Measurements from ENCODE around the gene C6orf136. TPM values are rescaled to one million over a fixed set of nuclear protein-coding genes. Genes with fewer than 3 reads are reported as not detected.
A peak's percentile ranks its signal among the peaks of the same experiment; 100 is the strongest.

C6orf136 gene
- total RNA-seq, 1 experiment from 2014 or later = 25.4 TPM

GRCh38 chr6:30612213-30612612, 34.7 kb upstream of the C6orf136 start:
- H3K36me3 Mint-ChIP-seq (ENCODE audit: insufficient read depth, unreplicated experiment) = peaks cover 91% of the 10 kb centered on the region

DNA sequence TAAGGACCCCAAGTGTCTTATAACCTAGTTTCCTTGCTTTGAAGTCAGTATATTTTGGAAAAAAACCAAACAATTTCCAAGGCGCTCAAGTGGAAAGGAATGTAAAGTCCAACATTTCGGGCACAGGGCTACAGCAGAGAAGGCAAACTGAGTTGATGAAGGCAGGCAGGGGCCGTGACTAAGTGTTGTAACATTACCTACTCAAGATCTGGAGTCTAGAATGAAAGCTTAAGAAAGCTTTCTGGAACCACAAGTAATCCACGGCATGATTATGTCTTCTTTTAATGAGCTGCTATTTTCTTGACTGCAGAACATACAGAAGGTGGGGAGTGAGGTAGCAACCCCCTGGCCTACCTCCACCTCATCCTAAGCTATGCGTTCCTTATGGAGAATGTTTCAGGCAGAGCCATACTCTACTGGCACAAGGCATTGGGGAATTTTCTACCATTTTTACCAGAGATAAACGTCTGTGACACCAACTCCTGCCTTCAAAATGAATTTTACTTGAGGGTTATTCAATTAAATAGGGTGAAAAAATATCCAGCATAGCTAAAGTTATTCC, 34.2 kb upstream of the C6orf136 start:
- no peak overlapping the region for H3K4me3 Mint-ChIP-seq (ENCODE audit: unreplicated experiment)
- H3K4me1 Mint-ChIP-seq (ENCODE audit: low read depth, unreplicated experiment) = peaks cover 22% of the 10 kb centered on the region
- TF ChIP-seq CTCF (IDR thresholded peaks at IDR 0.05; ENCODE audit: insufficient read depth in 1 of 2, low read depth in 1 of 2, low read length in 1 of 2, severe bottlenecking in 1 of 2, unreplicated experiment in 1 of 2) = no peak
- no peaks in the 10 kb centered on the region for H3K9me3 Mint-ChIP-seq (ENCODE audit: unreplicated experiment)
- POLR2A ChIA-PET = interaction anchor here (1.0 to 1.3 kb wide), 4 partner anchors 12 to 104 kb away, joined by 4 read pairs; partner anchors contain the start of gene MDC1
- DNase-seq = no peak
- Histone ChIP-seq H3K4me1 (no peaks in the 10 kb centered on the region), H3K9me3 (no peaks in the 10 kb centered on the region), H3K27me3 (replicated peaks; ENCODE audit: control insufficient read depth, insufficient read depth, low read length) (no peaks in the 10 kb centered on the region), H3K4me3 (ENCODE audit: low read depth, low read length) (no peak overlapping the region), H3K36me3 (ENCODE audit: control insufficient read depth, insufficient read depth, low read length) (peaks cover 3% of the 10 kb centered on the region)
- CTCF ChIA-PET = interaction anchor here (0.8 kb wide), 1 partner anchor 131 kb away, joined by 3 read pairs; no protein-coding TSS in a partner anchor
- intact Hi-C loops (cut with micrococcal nuclease; ENCODE audit: unreplicated experiment) = no loop called here
- no peak overlapping the region for H3K27ac Mint-ChIP-seq (ENCODE audit: unreplicated experiment)
- no TSS peak for BruUV-seq (replicated peaks)
- H3K27me3 Mint-ChIP-seq (ENCODE audit: insufficient read depth, unreplicated experiment) = peaks cover 6% of the 10 kb centered on the region
- H3K36me3 Mint-ChIP-seq (ENCODE audit: insufficient read depth, unreplicated experiment) = peaks cover 91% of the 10 kb centered on the region

More at GRCh38 chr6:30612213-30612612, 34.7 kb upstream of the C6orf136 start:
- Histone ChIP-seq H3K9me3 (no peaks in the 10 kb centered on the region), H3K27me3 (replicated peaks; ENCODE audit: control insufficient read depth, insufficient read depth, low read length) (no peaks in the 10 kb centered on the region), H3K4me1 (no peaks in the 10 kb centered on the region), H3K36me3 (ENCODE audit: control insufficient read depth, insufficient read depth, low read length) (peaks cover 5% of the 10 kb centered on the region), H3K4me3 (ENCODE audit: low read depth, low read length) (no peak overlapping the region)
- BruUV-seq (replicated peaks) = no TSS peak
- no peak overlapping the region for H3K4me3 Mint-ChIP-seq (ENCODE audit: unreplicated experiment)
- TF ChIP-seq CTCF (IDR thresholded peaks at IDR 0.05; ENCODE audit: insufficient read depth in 1 of 2, low read depth in 1 of 2, low read length in 1 of 2, severe bottlenecking in 1 of 2, unreplicated experiment in 1 of 2) = peak in 1 of 2 experiments; percentile 26
- no peak for DNase-seq
- ChIA-PET CTCF (interaction anchor here (0.8 kb wide), 1 partner anchor 130 kb away, joined by 3 read pairs; no protein-coding TSS in a partner anchor), POLR2A (interaction anchor here (1.0 to 1.3 kb wide), 3 partner anchors 12 to 105 kb away, joined by 4 read pairs; partner anchors contain the start of gene MDC1)
- peaks cover 20% of the 10 kb centered on the region for H3K4me1 Mint-ChIP-seq (ENCODE audit: low read depth, unreplicated experiment)
- peaks cover 3% of the 10 kb centered on the region for H3K27me3 Mint-ChIP-seq (ENCODE audit: insufficient read depth, unreplicated experiment)
- H3K27ac Mint-ChIP-seq (ENCODE audit: unreplicated experiment) = no peak overlapping the region
- H3K9me3 Mint-ChIP-seq (ENCODE audit: unreplicated experiment) = no peaks in the 10 kb centered on the region
- intact Hi-C loops (cut with micrococcal nuclease; ENCODE audit: unreplicated experiment) = no loop called here

DNA sequence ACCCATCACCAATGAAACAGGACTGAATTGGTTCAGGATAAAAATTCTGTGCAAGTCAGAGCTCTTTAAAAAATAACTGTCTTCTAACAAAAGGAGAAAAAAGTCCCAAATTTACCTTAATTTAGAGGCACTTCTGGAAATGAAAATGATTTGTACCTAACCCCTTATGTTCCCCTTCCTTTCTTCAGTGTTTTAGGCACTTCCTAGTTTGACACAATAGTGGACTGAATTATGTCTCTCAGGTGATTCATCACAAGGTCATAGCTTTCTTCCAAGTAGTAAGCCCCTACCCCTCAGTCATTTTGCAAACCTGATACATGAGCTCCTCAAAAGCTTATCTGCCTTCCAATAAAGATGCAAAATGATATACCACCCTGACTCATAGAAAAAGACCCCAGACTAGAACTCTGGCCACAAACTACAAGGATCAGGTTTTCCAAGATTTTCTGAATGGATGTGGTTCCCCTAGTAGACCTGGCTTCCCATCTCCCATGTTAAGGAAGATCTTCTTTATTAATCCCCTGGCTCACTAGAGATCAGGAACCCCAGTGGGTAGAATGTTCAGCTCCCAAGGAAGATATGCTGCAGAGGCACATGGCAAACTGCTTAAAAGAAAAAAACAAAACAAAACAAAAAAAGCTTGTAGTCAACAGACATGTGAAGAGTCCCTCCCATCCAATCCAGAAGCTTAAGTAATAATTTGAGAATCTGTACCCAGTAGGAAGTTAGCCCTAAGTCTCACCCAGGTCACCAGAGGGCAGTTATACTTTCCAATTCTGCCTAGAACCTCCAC, 33.5 kb upstream of the C6orf136 start:
- Histone ChIP-seq H3K9me3 (no peaks in the 10 kb centered on the region), H3K4me1 (no peaks in the 10 kb centered on the region), H3K27me3 (replicated peaks; ENCODE audit: control insufficient read depth, insufficient read depth, low read length) (no peaks in the 10 kb centered on the region), H3K36me3 (ENCODE audit: control insufficient read depth, insufficient read depth, low read length) (peaks cover 3% of the 10 kb centered on the region), H3K4me3 (ENCODE audit: low read depth, low read length) (no peak overlapping the region)
- peak overlapping the region; percentile 78 for H3K4me3 Mint-ChIP-seq (ENCODE audit: unreplicated experiment)
- peaks cover 6% of the 10 kb centered on the region for H3K27me3 Mint-ChIP-seq (ENCODE audit: insufficient read depth, unreplicated experiment)
- peak overlapping the region; percentile 39 for H3K27ac Mint-ChIP-seq (ENCODE audit: unreplicated experiment)
- intact Hi-C loops (cut with micrococcal nuclease; ENCODE audit: unreplicated experiment) = no loop called here
- BruUV-seq (replicated peaks) = no TSS peak
- H3K9me3 Mint-ChIP-seq (ENCODE audit: unreplicated experiment) = no peaks in the 10 kb centered on the region
- no peak for DNase-seq
- ChIA-PET POLR2A (interaction anchor here (0.5 to 1.3 kb wide), 5 partner anchors 13 to 1047 kb away, joined by 3 to 4 read pairs (median 4); partner anchors contain the start of genes C6orf47 and MDC1), CTCF (no interaction called here)
- peaks cover 87% of the 10 kb centered on the region for H3K36me3 Mint-ChIP-seq (ENCODE audit: insufficient read depth, unreplicated experiment)
- H3K4me1 Mint-ChIP-seq (ENCODE audit: low read depth, unreplicated experiment) = peaks cover 22% of the 10 kb centered on the region
- TF ChIP-seq CTCF (IDR thresholded peaks at IDR 0.05; ENCODE audit: insufficient read depth in 1 of 2, low read depth in 1 of 2, low read length in 1 of 2, severe bottlenecking in 1 of 2, unreplicated experiment in 1 of 2) = no peak
